Adrenal gland (tissue), 5 donors: ENCODE data around the gene DIAPH2.

Source experiments
- CTCF ChIP-seq, 6 experiments: fragments of 450-650 bp in 4 of 6; fragments of 200-600 bp in 2 of 6; sonication (generic) in 1 of 6; IDR thresholded peaks; 1 replicate in 5 of 6; 2 replicates in 1 of 6; pipeline versions ENCODE4 v1.5.1 to v1.8.0; 2016 to 2021; ENCODE audit warnings: antibody characterized with exemption in 6 of 6, mild to moderate bottlenecking in 2 of 6, moderate library complexity in 1 of 6
- POLR2A ChIP-seq, 2 donors: fragments of 450-650 bp; IDR thresholded peaks; one replicate each; pipeline ENCODE4 v1.6.1; 2017; ENCODE audit warnings: antibody characterized with exemption in 2 of 2, mild to moderate bottlenecking in 2 of 2, moderate library complexity in 1 of 2
- donor health status: DM: no; HTN: no; CAD: no.

- TF ChIP-seq POLR2A (IDR thresholded peaks at IDR 0.05) (no peak), CTCF (IDR thresholded peaks at IDR 0.05) (no peak)
Measured at GRCh38 chrX:97145934-97146333, 461.3 kb downstream of the DIAPH2 start.
